ENCODE data around the gene PKN3.

PKN3 gene

DNA sequence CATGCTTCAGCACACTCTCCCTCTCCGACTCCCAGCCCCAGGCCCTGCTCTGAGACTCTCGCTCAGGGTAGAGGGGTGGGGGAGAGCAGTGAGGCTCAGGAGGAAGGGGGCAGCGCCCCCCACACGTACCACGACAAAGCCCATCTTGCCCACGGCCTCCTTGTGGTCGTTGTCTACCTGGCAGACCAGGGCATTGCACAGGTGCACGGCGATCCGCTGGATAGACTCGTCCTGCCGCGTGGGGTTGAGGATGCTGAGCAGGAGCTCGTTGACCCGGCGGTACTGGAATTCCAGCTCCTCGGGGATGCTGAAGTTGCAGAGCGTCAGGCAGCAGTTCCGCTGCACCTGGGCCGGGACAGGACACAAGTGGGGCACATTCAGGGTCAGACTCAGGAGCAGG, 40.1 kb downstream of the PKN3 start:
- DNase-seq (ENCODE audit: low spot score), result no peak

- DNase-seq (ENCODE audit: low spot score), result no peak
These were observed 41.1 kb downstream of the PKN3 start for GRCh38 chr9:128743421-128743820.

GRCh38 chr9:128747241-128747640, 44.9 kb downstream of the PKN3 start:
- DNase-seq (ENCODE audit: low spot score), result no peak

DNA sequence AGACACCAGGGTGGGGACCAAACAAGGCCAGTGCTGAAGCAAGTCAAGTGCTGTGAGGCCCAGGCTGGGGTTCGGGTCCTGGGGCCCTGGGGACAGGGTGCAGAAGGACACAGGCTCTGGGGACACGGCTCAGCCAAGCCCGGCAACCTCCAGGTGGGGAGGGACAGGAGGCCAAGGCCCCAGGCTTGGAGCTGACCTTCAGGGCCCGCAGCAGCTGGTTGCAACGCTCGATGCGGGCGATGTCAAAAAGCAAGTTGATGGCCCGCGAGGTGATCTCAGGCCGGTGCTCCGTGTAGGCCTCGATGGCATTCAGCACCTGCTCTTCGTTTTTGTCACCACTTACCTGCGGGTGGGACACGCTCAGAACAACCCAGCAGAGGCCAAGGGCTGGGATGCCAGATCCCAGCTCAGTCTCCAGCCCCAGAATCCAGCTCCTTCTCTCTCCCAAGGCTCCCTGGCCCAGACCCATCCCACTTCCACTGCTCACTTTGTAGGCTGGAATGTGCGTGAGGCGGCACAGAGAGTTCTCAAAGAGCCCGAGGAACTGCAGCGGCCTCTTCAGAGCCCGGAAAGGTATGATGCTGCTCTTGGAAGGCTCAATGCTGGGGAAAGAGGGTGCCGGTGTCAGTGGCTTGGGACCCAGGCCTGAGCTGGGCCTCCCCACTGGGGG, 48.8 kb downstream of the PKN3 start:
- no peak for DNase-seq (ENCODE audit: low spot score)

- DNase-seq (ENCODE audit: low spot score), result no peak
These were observed 51.3 kb downstream of the PKN3 start for GRCh38 chr9:128753627-128754026.

- no peak for DNase-seq (ENCODE audit: low spot score)
These were observed 55.3 kb downstream of the PKN3 start for GRCh38 chr9:128757602-128758001.

DNA sequence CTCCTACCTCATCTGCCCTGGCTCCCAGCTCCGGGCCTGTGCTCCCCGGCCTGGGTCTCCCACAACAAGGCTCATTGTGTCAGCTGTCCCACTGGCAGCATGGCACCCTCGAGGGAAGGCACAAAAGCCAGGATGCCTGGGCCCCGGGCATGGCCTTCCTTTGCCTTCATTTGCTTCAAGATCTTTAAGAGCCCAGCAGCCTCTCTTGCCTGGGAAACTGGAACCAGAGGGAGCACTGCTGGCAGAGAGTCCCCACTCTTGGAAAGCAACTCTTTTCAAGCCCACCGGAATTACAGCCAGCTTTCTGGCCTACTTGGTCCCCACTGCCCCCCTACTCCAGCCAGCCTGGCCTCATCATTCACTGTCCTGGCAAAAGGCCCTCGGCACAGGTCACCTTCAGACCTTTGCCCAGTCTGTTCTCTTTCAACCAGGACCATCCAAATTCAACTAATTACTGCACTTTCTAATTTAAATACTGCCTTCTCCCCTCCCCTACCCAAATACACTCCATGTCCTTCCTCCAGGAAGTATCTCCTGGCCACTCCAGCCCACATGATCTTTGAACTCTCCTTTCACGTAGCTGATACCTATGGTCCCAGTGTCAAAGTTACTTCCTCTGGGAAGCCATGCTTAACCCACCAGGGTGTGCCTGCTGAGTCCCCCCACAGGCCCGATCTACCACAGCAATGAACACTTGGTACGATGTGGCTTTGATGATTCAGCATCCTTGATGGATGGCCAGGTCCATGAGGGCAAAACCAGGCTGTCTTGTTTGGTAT, 60.6 kb downstream of the PKN3 start:
- DNase-seq (ENCODE audit: low spot score), result no peak

DNA sequence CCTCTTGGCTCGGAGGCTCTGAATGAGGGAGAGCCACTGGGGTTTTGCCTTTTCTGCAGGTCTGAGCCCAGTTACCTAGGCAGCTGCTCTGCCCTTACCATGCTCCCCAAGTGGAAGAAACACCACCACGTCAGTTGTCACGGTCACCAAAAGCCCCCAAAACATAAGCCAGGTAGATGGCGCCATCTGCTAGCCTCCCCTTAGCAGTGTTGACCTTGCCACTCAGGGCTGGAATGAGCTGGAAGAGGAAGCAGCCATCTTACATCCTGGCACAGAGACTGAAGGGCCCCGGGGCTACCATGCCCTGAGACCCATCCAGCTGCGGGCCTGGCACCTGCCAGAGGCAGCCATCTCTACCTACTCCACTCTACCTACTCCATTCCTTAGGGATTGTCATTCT, 62.1 kb downstream of the PKN3 start:
- DNase-seq (ENCODE audit: low spot score), result no peak

- peak; percentile 48 for DNase-seq (ENCODE audit: low spot score)
These were observed 63.2 kb downstream of the PKN3 start for GRCh38 chr9:128765499-128765898.

- DNase-seq (ENCODE audit: low spot score), result no peak
These were observed 66.3 kb downstream of the PKN3 start for GRCh38 chr9:128768606-128769005.
